OCI-LY3 (cell line): ENCODE results near the gene AKR1E2.

Experiments used
- H2AFZ ChIP-seq: fragments of 200-600, 300-600 bp; shearing (Covaris generic); 2 replicates; pipeline ENCODE4 v1.6.0; 2014; ENCODE audit warnings: antibody characterized with exemption, low read depth, low read length
- H3K27ac ChIP-seq: fragments of 200-600, 300-600 bp; sonication (generic); 2 replicates; pipeline ENCODE4 v1.5.1; 2014; ENCODE audit warnings: mild to moderate bottlenecking, low read length, moderate library complexity, mixed read lengths
- H3K27me3 ChIP-seq: fragments of 200-600, 300-600 bp; sonication (generic); 2 replicates; pipeline ENCODE4 v1.6.1; 2014; ENCODE audit warnings: low read depth, low read length, mixed read lengths
- H3K36me3 ChIP-seq: fragments of 200-600, 300-600 bp; sonication (generic); replicated peaks from 2 replicates; pipeline ENCODE3; 2014; ENCODE audit warnings: low read depth, low read length, mixed read lengths
- H3K4me1 ChIP-seq: fragments of 300-600, 200-600 bp; sonication (generic); 2 replicates; pipeline ENCODE4 v1.6.1; 2014; ENCODE audit warnings: low read length, mixed read lengths
- H3K4me2 ChIP-seq: fragments of 200-600, 300-600 bp; sonication (generic); 2 replicates; pipeline ENCODE4 v1.6.1; 2014; ENCODE audit warnings: low read length, mixed read lengths
- H3K4me3 ChIP-seq: fragments of 300-600, 200-600 bp; sonication (generic); 2 replicates; pipeline ENCODE4 v1.5.1; 2014; ENCODE audit warnings: antibody characterized with exemption, mild to moderate bottlenecking, low read length, moderate library complexity
- H3K79me2 ChIP-seq: fragments of 300-600, 200-600 bp; shearing (Covaris generic); 2 replicates; pipeline ENCODE4 v1.6.1; 2014; ENCODE audit warnings: mild to moderate bottlenecking, low read length, mixed read lengths
- H3K9ac ChIP-seq: fragments of 300-600, 200-600 bp; shearing (Covaris generic); 2 replicates; pipeline ENCODE4 v1.6.0; 2014; ENCODE audit warnings: mild to moderate bottlenecking, low read length, moderate library complexity
- H3K9me3 ChIP-seq: fragments of 200-600, 300-600 bp; shearing (Covaris generic); 2 replicates; pipeline ENCODE4 v1.6.1; 2014; ENCODE audit warnings: low read length, mixed read lengths; ENCODE audit not compliant: insufficient read depth
- H4K20me1 ChIP-seq: fragments of 200-600, 300-600 bp; sonication (generic); 2 replicates; pipeline ENCODE4 v1.6.1; 2016; ENCODE audit warnings: low read length, mixed read lengths; ENCODE audit not compliant: insufficient read depth
- CTCF ChIP-seq: fragments of 200-600, 300-600 bp; sonication (generic); IDR thresholded peaks from 2 replicates; pipeline ENCODE4 v1.5.1; 2014; ENCODE audit warnings: antibody characterized with exemption, low read length, low read depth
- EZH2phosphoT487 ChIP-seq: fragments of 200-600 bp; shearing (Covaris generic); IDR thresholded peaks from 2 replicates; pipeline ENCODE4 v1.6.1; 2018; ENCODE audit warnings: antibody characterized with exemption, mixed run types, low read depth

AKR1E2 gene

GRCh38 chr10:4835494-4835918 is 9.5 kb downstream of the AKR1E2 start:
- no peak overlapping the region for H3K4me2 ChIP-seq
- H3K9ac ChIP-seq: no peak overlapping the region
- H4K20me1 ChIP-seq: no peaks in the 10 kb centered on the region
- H3K79me2 ChIP-seq: no peaks in the 10 kb centered on the region
- H3K4me1 ChIP-seq: peaks cover 6% of the 10 kb centered on the region
- no peaks in the 10 kb centered on the region for H3K36me3 ChIP-seq
- H3K27ac ChIP-seq: no peak overlapping the region
- TF ChIP-seq CTCF: no peak
- TF ChIP-seq EZH2phosphoT487: no peak
- H3K27me3 ChIP-seq: no peaks in the 10 kb centered on the region; the same call in 1 of the 2 replicates
- H3K9me3 ChIP-seq: no peaks in the 10 kb centered on the region
- no peak overlapping the region for H3K4me3 ChIP-seq
- H2AFZ ChIP-seq: no peak overlapping the region

GRCh38 chr10:4836416-4836969 is 10.5 kb downstream of the AKR1E2 start:
- H3K9ac ChIP-seq: no peak overlapping the region
- peaks cover 6% of the 10 kb centered on the region for H3K4me1 ChIP-seq
- no peaks in the 10 kb centered on the region for H3K9me3 ChIP-seq
- TF ChIP-seq EZH2phosphoT487 (no peak), CTCF (no peak)
- no peak overlapping the region for H3K4me2 ChIP-seq
- no peaks in the 10 kb centered on the region for H3K36me3 ChIP-seq
- H3K79me2 ChIP-seq: no peaks in the 10 kb centered on the region
- no peaks in the 10 kb centered on the region for H4K20me1 ChIP-seq
- no peak overlapping the region for H3K4me3 ChIP-seq
- no peak overlapping the region for H2AFZ ChIP-seq
- H3K27me3 ChIP-seq: no peaks in the 10 kb centered on the region
- no peak overlapping the region for H3K27ac ChIP-seq

- no peaks in the 10 kb centered on the region for H3K79me2 ChIP-seq
- no peaks in the 10 kb centered on the region for H3K27me3 ChIP-seq
- H3K27ac ChIP-seq: no peak overlapping the region
- no peak overlapping the region for H3K4me2 ChIP-seq
- H3K4me3 ChIP-seq: no peak overlapping the region
- no peak overlapping the region for H2AFZ ChIP-seq
- H4K20me1 ChIP-seq: no peaks in the 10 kb centered on the region
- TF ChIP-seq EZH2phosphoT487 (no peak), CTCF (no peak)
- H3K9ac ChIP-seq: no peak overlapping the region
- no peaks in the 10 kb centered on the region for H3K9me3 ChIP-seq
- H3K36me3 ChIP-seq: no peaks in the 10 kb centered on the region
- peaks cover 6% of the 10 kb centered on the region for H3K4me1 ChIP-seq
Observed at GRCh38 chr10:4837551-4837950, 11.5 kb downstream of the AKR1E2 start.

GRCh38 chr10:4838743-4839142 is 12.7 kb downstream of the AKR1E2 start:
- Histone ChIP-seq H3K36me3 (no peaks in the 10 kb centered on the region), H3K27ac (no peak overlapping the region), H3K27me3 (no peaks in the 10 kb centered on the region), H3K4me3 (no peak overlapping the region), H3K4me1 (peaks cover 6% of the 10 kb centered on the region), H3K9me3 (no peaks in the 10 kb centered on the region), H3K79me2 (no peaks in the 10 kb centered on the region), H2AFZ (no peak overlapping the region), H4K20me1 (no peaks in the 10 kb centered on the region), H3K4me2 (no peak overlapping the region), H3K9ac (no peak overlapping the region)
- TF ChIP-seq CTCF: no peak
- no peak for TF ChIP-seq EZH2phosphoT487
